ENCODE data around the gene USP4.

The USP4 gene

DNA sequence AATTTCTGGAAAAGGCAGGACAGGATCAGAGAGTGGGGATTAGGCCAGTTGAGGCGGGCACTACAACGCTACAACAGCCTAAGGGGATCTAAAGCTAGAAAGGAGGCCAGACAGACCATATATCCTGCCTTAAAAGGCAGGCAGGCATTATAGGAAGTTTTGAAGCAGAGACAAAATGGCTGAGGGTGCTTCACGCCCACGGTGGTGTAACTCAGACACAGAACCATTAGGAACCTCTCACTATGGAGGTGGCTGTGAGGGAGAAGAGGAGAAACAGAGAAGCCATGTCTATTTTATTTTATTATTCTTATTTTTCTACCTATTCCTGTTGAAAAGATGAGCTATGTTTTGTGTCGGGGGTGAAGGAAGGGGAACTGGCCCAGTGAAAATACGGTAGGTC, 2.1 kb upstream of the USP4 start:
- TF ChIP-seq EZH2phosphoT487 (conservative IDR thresholded peaks at IDR 0.05; ENCODE audit: low read length), result no peak
- TF ChIP-seq CTCF (IDR thresholded peaks at IDR 0.05; ENCODE audit: insufficient read depth, low read length, poor library complexity, severe bottlenecking), result no peak
- Histone ChIP-seq H4K20me1 (ENCODE audit: low read depth, low read length) (no peaks in the 10 kb centered on the region), H3K9me3 (ENCODE audit: insufficient read depth, low read length) (no peaks in the 10 kb centered on the region), H3K9me2 (replicated peaks; ENCODE audit: insufficient read depth, low read length) (no peaks in the 10 kb centered on the region), H3K36me3 (ENCODE audit: low read length) (no peaks in the 10 kb centered on the region), H3F3A (ENCODE audit: insufficient read depth) (peaks cover 17% of the 10 kb centered on the region), H3K9ac (ENCODE audit: low read length) (no peak overlapping the region), H2AFZ (ENCODE audit: low read depth, low read length, severe bottlenecking) (peak overlapping the region; percentile 1), H3K4me2 (ENCODE audit: low read depth, low read length, poor library complexity, severe bottlenecking) (no peak overlapping the region), H3K27me3 (ENCODE audit: low read length) (no peaks in the 10 kb centered on the region), H3K27ac (ENCODE audit: low read depth, low read length) (no peak overlapping the region), H3K4me3 (ENCODE audit: insufficient read depth, low read length, poor library complexity, severe bottlenecking) (no peak overlapping the region), H3K79me2 (ENCODE audit: insufficient read depth, low read length) (peaks cover 28% of the 10 kb centered on the region)

DNA sequence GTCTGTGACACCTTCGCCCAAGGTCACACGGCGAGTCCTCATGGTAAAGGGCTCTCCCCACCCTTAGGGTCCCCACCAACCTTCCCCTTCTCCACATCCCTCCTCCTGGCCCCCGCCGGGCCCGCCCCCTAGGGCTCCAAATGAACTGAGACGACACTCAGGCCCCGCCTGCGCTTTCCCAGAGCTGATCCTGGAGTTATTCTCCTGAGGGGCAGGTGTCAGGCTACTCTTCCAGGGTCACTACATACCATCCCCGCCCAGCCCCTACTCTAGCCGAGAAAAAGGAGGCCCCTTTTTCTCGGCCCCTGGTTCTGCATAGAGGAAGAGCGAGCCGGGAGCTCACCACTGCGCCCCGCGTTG, 292 bp downstream of the USP4 start:
- Histone ChIP-seq H3K4me2 (ENCODE audit: low read depth, low read length, poor library complexity, severe bottlenecking) (peak overlapping the region; percentile 98), H2AFZ (ENCODE audit: low read depth, low read length, severe bottlenecking) (peak overlapping the region; percentile 76), H3K9ac (ENCODE audit: low read length) (peak overlapping the region; percentile 96), H3F3A (ENCODE audit: insufficient read depth) (peaks cover 20% of the 10 kb centered on the region), H3K27me3 (ENCODE audit: low read length) (no peaks in the 10 kb centered on the region), H3K79me2 (ENCODE audit: insufficient read depth, low read length) (peaks cover 34% of the 10 kb centered on the region), H3K36me3 (ENCODE audit: low read length) (peaks cover 6% of the 10 kb centered on the region), H4K20me1 (ENCODE audit: low read depth, low read length) (no peaks in the 10 kb centered on the region), H3K4me3 (ENCODE audit: insufficient read depth, low read length, poor library complexity, severe bottlenecking) (peak overlapping the region; percentile 98), H3K27ac (ENCODE audit: low read depth, low read length) (peak overlapping the region; percentile 91), H3K9me3 (ENCODE audit: insufficient read depth, low read length) (no peaks in the 10 kb centered on the region), H3K9me2 (replicated peaks; ENCODE audit: insufficient read depth, low read length) (no peaks in the 10 kb centered on the region)
- TF ChIP-seq CTCF (IDR thresholded peaks at IDR 0.05; ENCODE audit: insufficient read depth, low read length, poor library complexity, severe bottlenecking) (no peak), EZH2phosphoT487 (conservative IDR thresholded peaks at IDR 0.05; ENCODE audit: low read length) (no peak)

DNA sequence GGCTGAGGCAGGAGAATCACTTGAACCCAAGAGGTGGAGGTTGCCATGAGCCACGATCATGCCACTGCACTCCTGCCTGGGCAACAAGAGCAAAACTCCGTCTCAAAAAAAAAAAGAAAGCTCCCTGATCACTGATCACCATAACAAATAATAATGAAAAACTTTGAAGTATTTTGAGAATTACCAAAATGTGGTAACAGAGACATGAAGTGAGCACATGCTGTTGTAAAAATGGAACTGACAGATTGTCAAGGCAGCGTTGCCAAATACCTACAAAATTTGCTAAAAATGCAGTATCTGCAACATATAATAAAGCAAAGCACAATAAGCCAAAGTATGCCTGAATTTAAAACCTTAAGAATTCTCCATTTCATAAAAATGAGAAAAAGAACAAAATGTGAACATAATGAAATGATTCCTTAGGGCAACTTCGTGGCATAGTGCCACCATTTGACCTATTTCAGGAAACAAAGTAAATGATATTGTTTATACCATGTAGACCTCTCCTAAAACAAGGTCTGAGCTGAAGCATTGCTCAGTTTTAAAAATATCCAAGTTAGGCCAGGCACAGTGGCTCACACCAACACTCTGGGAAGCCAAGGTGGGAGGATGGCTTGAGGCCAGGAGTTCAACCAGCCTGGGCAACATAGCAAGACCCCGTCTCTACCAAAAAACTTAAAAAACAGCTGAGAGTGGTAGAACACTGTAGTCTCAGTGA, 5.8 kb downstream of the USP4 start:
- peaks cover 32% of the 10 kb centered on the region for H3K79me2 ChIP-seq (ENCODE audit: insufficient read depth, low read length)

More for the DNA sequence above, 5.8 kb downstream of the USP4 start:
- Histone ChIP-seq H4K20me1 (ENCODE audit: low read depth, low read length) (no peaks in the 10 kb centered on the region), H3K27me3 (ENCODE audit: low read length) (no peaks in the 10 kb centered on the region), H3K27ac (ENCODE audit: low read depth, low read length) (no peak overlapping the region), H2AFZ (ENCODE audit: low read depth, low read length, severe bottlenecking) (no peak overlapping the region), H3K9ac (ENCODE audit: low read length) (no peak overlapping the region), H3F3A (ENCODE audit: insufficient read depth) (peaks cover 4% of the 10 kb centered on the region; the same call in 1 of the 2 replicates), H3K9me2 (replicated peaks; ENCODE audit: insufficient read depth, low read length) (no peaks in the 10 kb centered on the region), H3K9me3 (ENCODE audit: insufficient read depth, low read length) (no peaks in the 10 kb centered on the region), H3K4me2 (ENCODE audit: low read depth, low read length, poor library complexity, severe bottlenecking) (no peak overlapping the region), H3K4me3 (ENCODE audit: insufficient read depth, low read length, poor library complexity, severe bottlenecking) (no peak overlapping the region), H3K36me3 (ENCODE audit: low read length) (peaks cover 15% of the 10 kb centered on the region)
- TF ChIP-seq CTCF (IDR thresholded peaks at IDR 0.05; ENCODE audit: insufficient read depth, low read length, poor library complexity, severe bottlenecking), result no peak
- no peak for TF ChIP-seq EZH2phosphoT487 (conservative IDR thresholded peaks at IDR 0.05; ENCODE audit: low read length)

Data from SU-DHL-6 (cell line).